Astrocyte (in vitro differentiated cells and primary cell): Measurements from ENCODE around the gene KIF18B. TPM values are rescaled to one million over a fixed set of nuclear protein-coding genes. Genes with fewer than 3 reads are reported as not detected.

Source experiments
- DNase-seq: peaks from one replicate; pipeline ENCODE4 v3.0.0-alpha.2; 2010; ENCODE audit warnings: low read depth
- FAIRE-seq: peaks from 2 replicates; lab custom pipeline; 2011; peaks lifted over from hg19 to GRCh38; lab: Jason Lieb, UNC
- H2AFZ ChIP-seq: 2 replicates; pipeline ENCODE4 v1.6.0; 2012; ENCODE audit warnings: low read depth, low read length, inconsistent platforms
- H3K27ac ChIP-seq: 2 replicates; pipeline ENCODE4 v1.5.1; 2011; ENCODE audit warnings: low read depth, low read length, inconsistent platforms
- H3K27me3 ChIP-seq: 2 replicates; pipeline ENCODE4 v1.6.0; 2011; ENCODE audit warnings: low read length, inconsistent platforms; ENCODE audit not compliant: insufficient read depth
- H3K36me3 ChIP-seq: 2 replicates; pipeline ENCODE4 v1.5.1; 2011; ENCODE audit warnings: low read length, inconsistent platforms; ENCODE audit not compliant: insufficient read depth
- H3K4me1 ChIP-seq: 2 replicates; pipeline ENCODE4 v1.5.1; 2011; ENCODE audit warnings: low read length, inconsistent platforms; ENCODE audit not compliant: insufficient read depth
- H3K4me2 ChIP-seq: 2 replicates; pipeline ENCODE4 v1.6.0; 2012; ENCODE audit warnings: low read length, inconsistent platforms
- H3K4me3 ChIP-seq: 2 replicates; pipeline ENCODE4 v1.5.1; 2011; ENCODE audit warnings: low read depth, mild to moderate bottlenecking, low read length, inconsistent platforms; ENCODE audit not compliant: insufficient read depth
- H3K79me2 ChIP-seq: 2 replicates; pipeline ENCODE4 v1.6.0; 2012; ENCODE audit warnings: mild to moderate bottlenecking, low read length, inconsistent platforms; ENCODE audit not compliant: insufficient read depth
- H3K9ac ChIP-seq: 2 replicates; pipeline ENCODE4 v1.6.0; 2012; ENCODE audit warnings: mild to moderate bottlenecking, low read length, inconsistent platforms
- H3K9me3 ChIP-seq: 2 replicates; pipeline ENCODE4 v1.5.1; 2012; ENCODE audit warnings: low read depth, mild to moderate bottlenecking, low read length, inconsistent platforms; ENCODE audit not compliant: insufficient read depth
- H4K20me1 ChIP-seq: 2 replicates; pipeline ENCODE4 v1.6.0; 2012; ENCODE audit warnings: low read length, inconsistent platforms; ENCODE audit not compliant: insufficient read depth
- H3K27ac Mint-ChIP-seq: one replicate; pipeline ENCODE4 v1.8.0; 2021; ENCODE audit warnings: mild to moderate bottlenecking, mixed read lengths; ENCODE audit not compliant: unreplicated experiment
- H3K27me3 Mint-ChIP-seq: one replicate; pipeline ENCODE4 v1.8.0; 2021; ENCODE audit warnings: low read depth, mixed read lengths; ENCODE audit not compliant: unreplicated experiment
- H3K36me3 Mint-ChIP-seq: one replicate; pipeline ENCODE4 v1.8.0; 2021; ENCODE audit warnings: low read depth, mixed read lengths; ENCODE audit not compliant: unreplicated experiment
- H3K4me1 Mint-ChIP-seq: one replicate; pipeline ENCODE4 v1.8.0; 2021; ENCODE audit warnings: low read depth, mixed read lengths; ENCODE audit not compliant: unreplicated experiment
- H3K4me3 Mint-ChIP-seq: one replicate; pipeline ENCODE4 v1.8.0; 2021; ENCODE audit warnings: mild to moderate bottlenecking, moderate library complexity, mixed read lengths; ENCODE audit not compliant: unreplicated experiment
- H3K9me3 Mint-ChIP-seq: one replicate; pipeline ENCODE4 v1.8.0; 2021; ENCODE audit warnings: mild to moderate bottlenecking, mixed read lengths; ENCODE audit not compliant: unreplicated experiment
- CTCF ChIP-seq: IDR thresholded peaks from 2 replicates; pipeline ENCODE4 v1.5.1; 2011; ENCODE audit warnings: low read depth, mild to moderate bottlenecking, inconsistent platforms, low read length, moderate library complexity; ENCODE audit not compliant: insufficient read depth
- EZH2 ChIP-seq: IDR thresholded peaks from 2 replicates; pipeline ENCODE4 v1.6.1; 2012; ENCODE audit warnings: mild to moderate bottlenecking, low read length, inconsistent platforms; ENCODE audit not compliant: insufficient read depth
- microRNA-seq: library from miRNA; unstranded; fragments of <30 nt; microRNA quantifications from one replicate; pipeline ENCODE4 v1.2.0, GENCODE V29; 2020
- total RNA-seq: library from RNA; stranded (reverse); gene quantifications from 2 replicates; pipeline ENCODE4 v1.2.1, GENCODE V29; 2021

The KIF18B gene
- total RNA-seq, 1 donor from 2014 or later: 1.8 TPM

- no peak overlapping the region for H3K4me2 ChIP-seq
- peaks cover 57% of the 10 kb centered on the region for H3K36me3 ChIP-seq
- Mint-ChIP-seq H3K4me3 (no peak overlapping the region), H3K4me1 (no peaks in the 10 kb centered on the region), H3K27ac (no peak overlapping the region), H3K9me3 (no peaks in the 10 kb centered on the region), H3K36me3 (peaks cover 20% of the 10 kb centered on the region), H3K27me3 (no peaks in the 10 kb centered on the region)
- no peaks in the 10 kb centered on the region for H3K79me2 ChIP-seq
- H3K9ac ChIP-seq: no peak overlapping the region
- no peaks in the 10 kb centered on the region for H3K9me3 ChIP-seq
- no peaks in the 10 kb centered on the region for H3K27me3 ChIP-seq
- FAIRE-seq (no peak), DNase-seq (no peak)
- no peak overlapping the region for H3K27ac ChIP-seq
- no peak overlapping the region for H3K4me3 ChIP-seq
- H4K20me1 ChIP-seq: peaks cover 28% of the 10 kb centered on the region
- no peaks in the 10 kb centered on the region for H3K4me1 ChIP-seq
- TF ChIP-seq EZH2 (no peak), CTCF (no peak)
- no peak overlapping the region for H2AFZ ChIP-seq
Observed at GRCh38 chr17:44875761-44876160, 71.8 kb downstream of the KIF18B start.

Small RNAs within 50 kb of the gene (microRNA-seq; reads per million reads assigned to microRNA genes)
- gene MIR6783: 2.2 reads per million

Other genes starting within 250 kb of the KIF18B start
- gene DBF4B, start 239.1 kb downstream of the KIF18B start, total RNA-seq: 7.5 and 9.5 TPM in 2 replicates
- gene ADAM11, start 188.8 kb downstream of the KIF18B start, total RNA-seq: 0.43 and 0.65 TPM in 2 replicates
- gene GJC1, start 117.5 kb downstream of the KIF18B start, total RNA-seq: 28.0 and 38.4 TPM in 2 replicates
- not detected in 2 replicates for gene HIGD1B, start 99.9 kb downstream of the KIF18B start, total RNA-seq
- 129 and 133 TPM in 2 replicates for gene EFTUD2, start 48.3 kb downstream of the KIF18B start, total RNA-seq
- gene GFAP, start 32.3 kb downstream of the KIF18B start, total RNA-seq: 0.22 TPM in 1 of 2 replicates, not detected in the other
- not detected in 2 replicates for gene C1QL1, start 20.5 kb upstream of the KIF18B start, total RNA-seq
- gene DCAKD, start 103.9 kb upstream of the KIF18B start, total RNA-seq: 34.8 and 43.3 TPM in 2 replicates
- 114 and 130 TPM in 2 replicates for gene NMT1, start 113.5 kb upstream of the KIF18B start, total RNA-seq
- gene PLCD3, start 184.7 kb upstream of the KIF18B start, total RNA-seq: 76.5 and 92.0 TPM in 2 replicates
- 3.9 and 4.7 TPM in 2 replicates for gene ACBD4, start 187.9 kb upstream of the KIF18B start, total RNA-seq
- 44.5 and 46.6 TPM in 2 replicates for gene HEXIM1, start 200.7 kb upstream of the KIF18B start, total RNA-seq
- gene HEXIM2, start 214.1 kb upstream of the KIF18B start, total RNA-seq: 8.4 and 9.0 TPM in 2 replicates